Measurements from ENCODE around the gene LYSMD1.
A peak's percentile ranks its signal among the peaks of the same experiment; 100 is the strongest.

DNA sequence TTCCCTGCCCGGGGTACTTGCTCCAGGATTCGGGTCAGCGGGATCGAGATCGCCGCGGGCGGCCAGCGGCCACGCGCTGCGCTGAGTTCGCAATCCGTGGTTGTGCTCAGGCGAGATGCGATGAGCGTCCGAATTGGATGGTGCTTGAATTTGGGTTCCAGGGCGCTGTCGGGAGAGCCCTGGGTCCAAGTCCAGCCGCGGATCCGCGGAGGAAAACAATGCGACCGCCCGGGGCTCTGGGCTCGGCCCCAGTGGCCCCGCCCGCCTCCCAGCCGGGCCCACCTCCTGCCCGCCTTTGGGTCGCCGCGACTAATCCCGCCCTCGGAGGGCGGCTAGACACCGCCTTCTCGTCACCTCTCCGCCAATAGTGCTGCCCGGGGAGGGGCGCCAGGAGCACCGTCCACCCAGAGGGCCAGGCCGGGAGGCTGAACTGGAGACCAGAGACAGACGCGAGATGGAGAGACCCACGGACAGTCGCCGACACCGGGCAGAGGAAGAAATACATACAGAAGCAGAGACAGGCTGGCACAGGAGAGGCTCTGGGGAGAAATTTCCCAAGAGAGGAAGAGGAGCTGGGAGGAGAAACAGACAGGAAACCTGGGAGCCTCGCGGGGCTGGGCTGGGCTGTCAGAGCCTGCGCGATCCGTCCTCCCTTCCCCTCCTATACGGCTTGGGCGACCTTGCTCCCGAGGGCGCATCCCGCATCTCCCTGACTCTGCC, 19.1 kb downstream of the LYSMD1 start, which contains the start of gene SEMA6C:
- TF ChIP-seq, protein P1, sequence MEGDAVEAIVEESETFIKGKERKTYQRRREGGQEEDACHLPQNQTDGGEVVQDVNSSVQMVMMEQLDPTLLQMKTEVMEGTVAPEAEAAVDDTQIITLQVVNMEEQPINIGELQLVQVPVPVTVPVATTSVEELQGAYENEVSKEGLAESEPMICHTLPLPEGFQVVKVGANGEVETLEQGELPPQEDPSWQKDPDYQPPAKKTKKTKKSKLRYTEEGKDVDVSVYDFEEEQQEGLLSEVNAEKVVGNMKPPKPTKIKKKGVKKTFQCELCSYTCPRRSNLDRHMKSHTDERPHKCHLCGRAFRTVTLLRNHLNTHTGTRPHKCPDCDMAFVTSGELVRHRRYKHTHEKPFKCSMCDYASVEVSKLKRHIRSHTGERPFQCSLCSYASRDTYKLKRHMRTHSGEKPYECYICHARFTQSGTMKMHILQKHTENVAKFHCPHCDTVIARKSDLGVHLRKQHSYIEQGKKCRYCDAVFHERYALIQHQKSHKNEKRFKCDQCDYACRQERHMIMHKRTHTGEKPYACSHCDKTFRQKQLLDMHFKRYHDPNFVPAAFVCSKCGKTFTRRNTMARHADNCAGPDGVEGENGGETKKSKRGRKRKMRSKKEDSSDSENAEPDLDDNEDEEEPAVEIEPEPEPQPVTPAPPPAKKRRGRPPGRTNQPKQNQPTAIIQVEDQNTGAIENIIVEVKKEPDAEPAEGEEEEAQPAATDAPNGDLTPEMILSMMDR (tag by site-specific recombination; IDR thresholded peaks at IDR 0.05), result no peak
- TF ChIP-seq HOXA7 (CRISPR knock-in tag; IDR thresholded peaks at IDR 0.05; ENCODE audit: borderline replicate concordance) (no peak), ZNF366 (tag by site-specific recombination; conservative IDR thresholded peaks at IDR 0.05) (peak; percentile 74), ZNF140 (tag by site-specific recombination; IDR thresholded peaks at IDR 0.05) (no peak), ZNF530 (tag by site-specific recombination; IDR thresholded peaks at IDR 0.05; ENCODE audit: low read depth) (no peak)
